LNCaP clone FGC (cell line): ENCODE data around the gene EHD2.

Experiments used
- DNase-seq: peaks from one replicate; pipeline ENCODE4 v3.0.0-alpha.2; 2011; ENCODE audit warnings: low read depth
- H3K4me3 ChIP-seq: 2 replicates; pipeline ENCODE4 v1.5.1; 2011; ENCODE audit warnings: mild to moderate bottlenecking, low read depth, low read length, control low read depth
- TF ChIP-seq, protein P1 (sequence below): IDR thresholded peaks from 2 replicates; pipeline ENCODE4 v1.5.1; 2012; ENCODE audit warnings: mild to moderate bottlenecking; ENCODE audit not compliant: control insufficient read depth, insufficient read depth; ENCODE audit errors: extremely low read depth

EHD2 gene

GRCh38 chr19:47752440-47753211 is 39.4 kb downstream of the EHD2 start:
- no peak for DNase-seq
- no peak overlapping the region for H3K4me3 ChIP-seq
- TF ChIP-seq, protein P1, sequence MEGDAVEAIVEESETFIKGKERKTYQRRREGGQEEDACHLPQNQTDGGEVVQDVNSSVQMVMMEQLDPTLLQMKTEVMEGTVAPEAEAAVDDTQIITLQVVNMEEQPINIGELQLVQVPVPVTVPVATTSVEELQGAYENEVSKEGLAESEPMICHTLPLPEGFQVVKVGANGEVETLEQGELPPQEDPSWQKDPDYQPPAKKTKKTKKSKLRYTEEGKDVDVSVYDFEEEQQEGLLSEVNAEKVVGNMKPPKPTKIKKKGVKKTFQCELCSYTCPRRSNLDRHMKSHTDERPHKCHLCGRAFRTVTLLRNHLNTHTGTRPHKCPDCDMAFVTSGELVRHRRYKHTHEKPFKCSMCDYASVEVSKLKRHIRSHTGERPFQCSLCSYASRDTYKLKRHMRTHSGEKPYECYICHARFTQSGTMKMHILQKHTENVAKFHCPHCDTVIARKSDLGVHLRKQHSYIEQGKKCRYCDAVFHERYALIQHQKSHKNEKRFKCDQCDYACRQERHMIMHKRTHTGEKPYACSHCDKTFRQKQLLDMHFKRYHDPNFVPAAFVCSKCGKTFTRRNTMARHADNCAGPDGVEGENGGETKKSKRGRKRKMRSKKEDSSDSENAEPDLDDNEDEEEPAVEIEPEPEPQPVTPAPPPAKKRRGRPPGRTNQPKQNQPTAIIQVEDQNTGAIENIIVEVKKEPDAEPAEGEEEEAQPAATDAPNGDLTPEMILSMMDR = no peak

DNA sequence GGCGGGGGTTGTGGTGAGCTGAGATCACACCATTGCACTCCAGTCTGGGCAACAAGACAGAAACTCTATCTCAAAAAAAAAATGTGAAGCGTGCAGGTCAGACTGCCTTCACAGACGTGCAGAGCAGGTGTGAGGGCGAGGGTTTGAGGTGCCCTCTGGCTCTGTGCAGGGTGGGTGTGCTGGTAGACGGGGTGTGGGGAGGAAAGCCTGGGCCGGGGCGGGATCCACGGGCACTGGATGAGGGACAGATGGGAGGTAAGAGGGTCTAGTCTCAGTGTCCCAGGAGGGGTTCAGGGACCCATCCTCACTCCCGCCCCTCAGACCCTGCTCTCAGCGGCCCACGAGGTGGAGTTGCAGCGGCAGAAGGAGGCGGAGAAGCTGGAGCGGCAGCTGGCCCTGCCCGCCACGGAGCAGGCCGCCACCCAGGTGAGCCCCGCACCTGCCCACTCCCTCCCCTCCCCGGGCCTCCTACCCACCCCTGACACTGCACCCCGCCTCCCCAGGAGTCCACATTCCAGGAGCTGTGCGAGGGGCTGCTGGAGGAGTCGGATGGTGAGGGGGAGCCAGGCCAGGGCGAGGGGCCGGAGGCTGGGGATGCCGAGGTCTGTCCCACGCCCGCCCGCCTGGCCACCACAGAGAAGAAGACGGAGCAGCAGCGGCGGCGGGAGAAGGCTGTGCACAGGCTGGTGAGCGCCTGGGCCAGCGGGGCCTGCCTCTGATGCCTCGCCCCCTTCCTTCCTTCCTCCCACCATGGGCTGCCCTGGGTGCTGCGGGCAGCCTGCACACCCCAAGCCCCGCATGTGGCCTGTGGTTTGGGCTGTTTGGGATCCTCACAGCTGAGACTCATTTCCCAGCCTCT is 41.2 kb downstream of the EHD2 start:
- H3K4me3 ChIP-seq = no peak overlapping the region
- TF ChIP-seq, protein P1 = no peak
- no peak for DNase-seq

DNA sequence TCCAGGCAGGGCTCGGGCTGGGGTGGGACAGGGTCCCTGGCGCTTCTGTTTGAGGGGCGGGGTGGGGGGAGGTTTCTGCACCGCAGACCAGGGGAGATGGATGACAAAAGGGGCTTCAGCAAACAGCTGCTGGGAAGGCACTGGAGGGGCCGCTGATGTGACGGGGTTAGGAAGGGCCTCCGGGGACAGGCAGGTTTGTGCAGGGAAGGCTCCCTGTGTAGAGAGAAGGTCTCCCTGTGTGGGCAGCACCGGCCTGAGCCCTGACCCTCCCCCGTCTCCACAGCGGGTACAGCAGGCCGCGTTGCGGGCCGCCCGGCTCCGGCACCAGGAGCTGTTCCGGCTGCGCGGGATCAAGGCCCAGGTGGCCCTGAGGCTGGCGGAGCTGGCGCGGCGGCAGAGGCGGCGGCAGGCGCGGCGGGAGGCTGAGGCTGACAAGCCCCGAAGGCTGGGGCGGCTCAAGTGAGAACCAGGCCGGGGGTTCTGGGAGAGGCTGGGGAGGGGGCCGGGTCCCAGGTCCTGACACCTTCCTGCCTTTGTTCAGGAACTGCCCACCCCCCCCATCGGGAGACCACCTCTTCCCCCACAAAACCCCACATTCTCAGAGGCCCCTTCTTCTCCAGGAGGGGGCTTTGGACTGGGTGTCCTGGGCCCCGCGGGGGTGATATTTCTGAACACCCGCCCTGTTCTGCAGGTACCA is 42.0 kb downstream of the EHD2 start:
- TF ChIP-seq, protein P1 = no peak
- no peak for DNase-seq
- no peak overlapping the region for H3K4me3 ChIP-seq

DNA sequence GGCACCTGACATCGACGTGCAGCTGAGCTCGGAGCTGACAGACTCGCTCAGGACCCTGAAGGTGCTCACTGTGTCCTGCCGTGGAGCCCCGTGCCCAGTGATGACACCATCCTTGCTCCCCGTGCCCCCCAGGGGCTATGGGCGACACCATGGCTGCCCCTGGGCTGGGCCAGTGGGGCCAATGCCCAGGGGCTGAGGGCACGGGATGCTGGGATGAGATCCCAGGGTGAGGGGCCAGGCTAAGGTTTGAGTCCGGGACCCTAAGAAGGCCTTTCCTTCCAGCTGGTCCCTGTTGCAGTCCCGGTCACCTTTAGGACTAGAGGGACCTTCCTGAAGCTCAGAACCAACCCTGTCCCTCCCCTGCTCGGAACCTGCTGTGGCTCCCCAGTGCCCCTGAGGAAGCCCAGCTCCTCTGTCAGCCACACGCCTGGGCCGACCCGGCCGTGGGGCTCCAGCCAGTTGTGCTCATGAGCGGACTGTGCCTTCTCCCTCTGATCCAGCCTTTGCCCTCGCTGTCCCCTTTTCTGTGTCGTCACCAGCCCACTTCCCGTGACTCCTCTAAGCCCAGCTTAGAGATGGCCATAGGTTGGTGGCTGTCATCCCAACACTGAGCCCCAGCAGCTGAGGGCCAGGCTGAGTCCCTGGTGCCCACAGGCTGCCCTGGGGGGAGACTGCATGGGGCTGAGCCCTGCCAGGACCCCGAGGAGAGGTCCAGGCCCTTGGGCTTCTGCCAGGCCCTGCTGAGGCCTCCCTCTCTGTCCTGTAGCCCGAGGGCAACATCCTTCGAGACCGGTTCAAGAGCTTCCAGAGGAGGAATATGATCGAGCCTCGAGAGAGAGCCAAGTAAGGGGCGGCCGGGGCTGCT is 42.8 kb downstream of the EHD2 start:
- H3K4me3 ChIP-seq = no peak overlapping the region
- TF ChIP-seq, protein P1 = no peak
- no peak for DNase-seq

DNA sequence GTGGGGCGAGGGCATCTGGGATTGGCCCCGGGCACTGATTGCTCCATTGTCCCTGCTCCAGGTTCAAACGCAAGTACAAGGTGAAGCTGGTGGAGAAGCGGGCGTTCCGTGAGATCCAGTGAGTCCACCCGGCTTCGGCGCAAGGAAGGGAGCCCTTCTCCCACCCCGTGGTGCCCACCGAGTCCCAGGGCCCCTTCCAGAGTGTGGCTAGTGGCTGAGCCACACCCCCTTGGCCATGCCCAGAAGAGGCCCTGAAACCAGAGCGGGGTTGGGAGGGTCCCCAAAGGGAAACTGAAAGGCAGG is 43.4 kb downstream of the EHD2 start:
- TF ChIP-seq, protein P1 = no peak
- no peak for DNase-seq

DNA sequence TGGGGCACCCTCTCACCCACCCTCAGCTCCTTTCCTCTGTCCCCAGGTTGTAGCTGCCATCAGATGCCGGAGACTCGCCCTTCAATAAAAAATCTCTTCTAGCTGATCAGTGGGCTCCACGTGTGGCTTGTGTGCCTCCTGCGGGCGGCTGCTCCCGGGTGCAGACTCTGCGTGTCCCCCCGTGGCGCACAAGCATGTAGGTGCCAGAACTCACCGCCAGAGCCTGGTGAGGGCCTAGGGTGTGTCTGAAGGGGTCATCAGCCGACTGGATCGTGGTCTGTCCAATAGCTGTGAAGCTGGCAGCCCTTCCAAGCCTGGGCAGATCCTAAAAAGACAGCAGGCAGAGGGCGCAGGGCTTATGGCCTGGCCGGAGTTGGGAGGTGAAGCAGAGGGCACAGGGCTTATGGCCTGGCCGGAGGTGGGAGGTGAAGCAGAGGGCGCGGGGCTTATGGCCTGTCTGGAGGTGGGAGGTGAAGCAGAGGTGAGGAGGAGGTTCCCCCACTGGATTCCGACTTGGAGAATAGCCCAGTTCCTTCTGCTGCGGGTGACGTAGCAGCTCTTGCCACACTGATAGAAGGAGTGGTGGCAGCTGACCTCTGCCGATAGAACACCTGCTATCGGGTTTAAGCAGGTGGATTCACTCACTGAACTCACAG is 43.9 kb downstream of the EHD2 start:
- TF ChIP-seq, protein P1 = no peak
- no peak overlapping the region for H3K4me3 ChIP-seq
- DNase-seq = no peak

More for the DNA sequence above, 43.4 kb downstream of the EHD2 start:
- no peak overlapping the region for H3K4me3 ChIP-seq
